Stimulated activated CD8-positive, alpha-beta memory T cell treated with anti-CD3 and anti-CD28 coated beads, Interleukin-4, amount 100 ng/mL, for 4 hours (primary cell): Measurements from ENCODE around the gene THAP6.

Experiments
- DNase-seq, 2 donors: peaks; one replicate each; pipeline ENCODE4 v3.0.0-alpha.2; 2020; ENCODE audit warnings: low read depth in 2 of 2, low spot score in 1 of 2

Gene THAP6

DNA sequence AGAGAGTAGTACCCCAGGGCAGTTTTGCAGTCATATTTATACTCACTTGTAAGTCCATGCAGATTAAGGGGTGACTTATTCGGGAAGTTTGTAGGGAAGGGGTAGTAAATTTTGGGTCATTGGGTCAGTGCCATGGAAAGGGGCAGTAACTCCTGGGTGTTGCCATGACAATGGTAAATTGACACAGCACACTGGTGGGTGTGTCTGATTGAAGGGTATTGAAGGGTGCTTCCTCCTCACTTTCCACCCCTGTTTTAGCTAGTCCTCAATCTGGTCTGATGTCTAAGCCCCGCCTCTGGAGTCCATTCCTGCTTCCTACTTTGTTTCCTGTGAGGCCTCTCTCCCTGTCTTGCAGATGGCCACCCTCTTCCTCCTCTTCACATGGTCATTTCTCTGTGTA, 53.5 kb downstream of the THAP6 start:
- no peak for DNase-seq
